GM12864 (cell line): ENCODE data around the gene IGSF6.
"Not testable (repeated sequence)": the region's sequence is repeated elsewhere in the genome, so short reads cannot be mapped to it uniquely, and the experiment has no call there.

Experiments
- DNase-seq: peaks from one replicate; pipeline ENCODE4 v3.0.0-alpha.2; 2011; ENCODE audit warnings: low read depth
- H3K4me3 ChIP-seq: 2 replicates; pipeline ENCODE4 v1.5.1; 2011; ENCODE audit warnings: mild to moderate bottlenecking, low read depth, low read length, control low read depth
- CTCF ChIP-seq: IDR thresholded peaks from 2 replicates; pipeline ENCODE4 v1.5.1; 2011; ENCODE audit warnings: low read depth, mild to moderate bottlenecking, moderate library complexity, low read length, control low read depth, inconsistent platforms; ENCODE audit errors: missing control alignments

Gene IGSF6

GRCh38 chr16:21652453-21652852, at the start of gene IGSF6:
IGSF6 (minus strand) TSS chr16:21652608; CDS start chr16:21652598, 10 bp downstream.
- no peak for DNase-seq
- no peak for TF ChIP-seq CTCF
- H3K4me3 ChIP-seq: no peak within 1 kb of the TSS

- no peak overlapping the region for H3K4me3 ChIP-seq
- TF ChIP-seq CTCF: no peak
- no peak for DNase-seq
Measured at GRCh38 chr16:21701271-21701670, 48.9 kb upstream of the IGSF6 start.

- no peak for DNase-seq
- no peak overlapping the region for H3K4me3 ChIP-seq
- TF ChIP-seq CTCF: no peak
Measured at GRCh38 chr16:21698169-21699032, 46.0 kb upstream of the IGSF6 start.

- H3K4me3 ChIP-seq: no peak overlapping the region
- no peak for DNase-seq
- TF ChIP-seq CTCF: no peak
Measured at GRCh38 chr16:21697032-21697431, 44.6 kb upstream of the IGSF6 start.

- no peak for TF ChIP-seq CTCF
- no peak for DNase-seq
- H3K4me3 ChIP-seq: no peak overlapping the region
Measured at GRCh38 chr16:21694609-21695008, 42.2 kb upstream of the IGSF6 start.

GRCh38 chr16:21690967-21691366, 38.6 kb upstream of the IGSF6 start:
- DNase-seq: not testable (repeated sequence)

GRCh38 chr16:21689107-21689506, 36.7 kb upstream of the IGSF6 start:
- no peak overlapping the region for H3K4me3 ChIP-seq
- DNase-seq: no peak
- TF ChIP-seq CTCF: no peak

More at GRCh38 chr16:21690967-21691366, 38.6 kb upstream of the IGSF6 start:
- H3K4me3 ChIP-seq: not testable (repeated sequence)
